Measurements from ENCODE around the gene G3BP2. TPM values are rescaled to one million over a fixed set of nuclear protein-coding genes. Genes with fewer than 3 reads are reported as not detected.

The G3BP2 gene
- total and polyA plus RNA-seq, 7 experiments from 2014 or later, result 115 to 299 (median 164) TPM

DNA sequence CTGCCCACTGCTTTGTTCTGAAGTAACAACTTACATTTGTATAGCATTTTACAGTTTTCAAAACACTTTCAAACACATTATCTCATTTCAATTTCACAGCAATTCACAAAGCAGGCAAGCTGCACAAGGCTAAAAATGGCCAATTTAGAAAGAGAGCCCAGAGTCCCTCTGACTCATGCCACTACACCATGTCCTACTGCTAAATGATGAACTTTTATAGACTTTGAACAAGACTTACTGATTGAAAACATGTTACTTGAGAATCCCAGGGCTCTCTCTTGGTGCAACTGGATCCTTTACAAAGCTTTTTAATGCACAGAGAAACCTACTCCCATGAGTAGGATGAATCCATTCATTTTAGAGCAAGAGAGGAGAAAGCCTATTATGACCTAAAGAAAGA is 5.8 kb upstream of the G3BP2 start:
- Histone ChIP-seq H3K36me3 (ENCODE audit: control insufficient read depth in 2 of 3, insufficient read depth in 3 of 3, low read length in 3 of 3) (no peaks in the 10 kb centered on the region), H3K4me1 (ENCODE audit: control insufficient read depth in 2 of 2, insufficient read depth in 2 of 2, low read length in 2 of 2) (peaks cover 3 to 14% of the 10 kb centered on the region in 2 donors), H3K27me3 (ENCODE audit: control insufficient read depth in 2 of 2, insufficient read depth in 2 of 2, low read length in 2 of 2) (no peaks in the 10 kb centered on the region), H3K27ac (ENCODE audit: low read depth, low read length) (no peak overlapping the region), H3K4me3 (ENCODE audit: low read length) (no peak overlapping the region), H3K9me3 (ENCODE audit: control insufficient read depth in 2 of 3, low read length in 3 of 3) (no peaks in the 10 kb centered on the region)
- POLR2A ChIA-PET, result no interaction called here
- peaks cover 9 to 25% (median 20%) of the 10 kb centered on the region in 7 donors for H3K4me1 Mint-ChIP-seq
- CTCF ChIA-PET, result no interaction called here
- no peak overlapping the region for H3K27ac Mint-ChIP-seq
- no peaks in the 10 kb centered on the region for H3K27me3 Mint-ChIP-seq
- intact Hi-C loops (cut with micrococcal nuclease), result loop anchor here in 1 of 2 donors (10.0 kb wide), 1 partner anchor 1234 kb away; the partner anchor contains the start of gene AREG
- H3K4me3 Mint-ChIP-seq, result no peak overlapping the region
- DNase-seq, result no peak
- ATAC-seq, result no peak
- H3K9me3 Mint-ChIP-seq, result no peaks in the 10 kb centered on the region
- peaks cover 0 to 4% (median 0%) of the 10 kb centered on the region in 5 donors for H3K36me3 Mint-ChIP-seq

DNA sequence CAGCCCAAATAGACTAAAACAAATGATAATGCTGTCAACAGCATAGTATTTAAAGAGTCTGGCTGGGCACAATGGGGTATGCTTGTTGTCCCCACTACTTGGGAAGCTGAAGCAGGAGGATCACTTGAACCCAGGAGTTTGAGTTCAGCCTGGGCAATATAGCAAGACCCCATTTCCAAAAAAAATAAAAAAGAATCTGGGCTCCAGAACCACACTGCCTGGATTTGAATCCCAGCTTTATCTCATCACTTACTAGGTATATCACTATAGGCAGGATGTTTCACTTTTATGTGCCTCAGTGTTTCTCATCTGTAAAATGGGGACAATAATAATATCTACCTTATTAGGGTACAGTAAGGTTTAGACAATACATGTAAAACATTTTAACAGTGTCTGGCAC is 5.3 kb upstream of the G3BP2 start:
- Mint-ChIP-seq H3K36me3 (peaks cover 0 to 4% (median 0%) of the 10 kb centered on the region in 5 donors), H3K27me3 (no peaks in the 10 kb centered on the region), H3K9me3 (peaks cover 0 to 1% (median 0%) of the 10 kb centered on the region in 11 donors), H3K4me3 (no peak overlapping the region), H3K4me1 (peaks cover 13 to 26% (median 21%) of the 10 kb centered on the region in 7 donors), H3K27ac (peak overlapping the region in 1 of 9 donors; percentile 14)
- DNase-seq (no peak), ATAC-seq (no peak)
- H3K27me3 ChIP-seq (ENCODE audit: control insufficient read depth in 2 of 2, insufficient read depth in 2 of 2, low read length in 2 of 2), result no peaks in the 10 kb centered on the region
- ChIA-PET POLR2A (no interaction called here), CTCF (no interaction called here)
- H3K4me1 ChIP-seq (ENCODE audit: control insufficient read depth in 2 of 2, insufficient read depth in 2 of 2, low read length in 2 of 2), result peaks cover 7 to 14% of the 10 kb centered on the region in 2 donors
- no peaks in the 10 kb centered on the region for H3K36me3 ChIP-seq (ENCODE audit: control insufficient read depth in 2 of 3, insufficient read depth in 3 of 3, low read length in 3 of 3)
- no peak overlapping the region for H3K27ac ChIP-seq (ENCODE audit: low read depth, low read length)
- no peak overlapping the region for H3K4me3 ChIP-seq (ENCODE audit: low read length)
- H3K9me3 ChIP-seq (ENCODE audit: control insufficient read depth in 2 of 3, low read length in 3 of 3), result no peaks in the 10 kb centered on the region
- intact Hi-C loops (cut with micrococcal nuclease), result loop anchor here in 1 of 2 donors (10.0 kb wide), 1 partner anchor 1234 kb away; the partner anchor contains the start of gene AREG

DNA sequence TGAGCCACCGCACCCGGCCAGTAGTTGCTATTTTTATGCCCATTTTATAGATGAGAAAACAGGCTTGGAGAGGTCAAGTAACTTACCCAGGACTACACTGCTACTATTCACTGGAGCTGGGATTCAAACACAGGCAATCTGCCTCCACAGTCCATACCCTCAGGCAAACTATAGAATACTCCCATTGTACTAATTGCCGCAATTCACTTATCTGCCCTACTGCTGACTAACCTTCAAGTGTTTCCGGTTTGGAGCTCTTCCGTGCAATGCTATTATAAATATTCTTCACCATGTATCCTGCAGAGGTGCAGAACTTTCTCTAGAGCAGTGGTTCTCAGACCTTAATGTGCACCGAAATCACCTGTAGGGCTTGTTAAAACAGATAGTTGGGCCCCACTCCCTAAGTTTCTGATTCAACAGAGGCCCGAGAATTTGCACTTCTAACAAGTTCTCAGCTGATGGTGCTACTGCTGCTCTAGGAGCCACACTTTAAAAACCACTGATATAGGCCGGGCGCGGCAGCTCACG is 1.9 kb upstream of the G3BP2 start:
- H3K36me3 ChIP-seq (ENCODE audit: control insufficient read depth in 2 of 3, insufficient read depth in 3 of 3, low read length in 3 of 3), result peaks cover 0 to 10% (median 0%) of the 10 kb centered on the region in 3 experiments
- H3K27me3 ChIP-seq (ENCODE audit: control insufficient read depth in 2 of 2, insufficient read depth in 2 of 2, low read length in 2 of 2), result no peaks in the 10 kb centered on the region
- no peak for DNase-seq
- H3K4me1 ChIP-seq (ENCODE audit: control insufficient read depth in 2 of 2, insufficient read depth in 2 of 2, low read length in 2 of 2), result peaks cover 22 to 25% of the 10 kb centered on the region in 2 donors
- no peak overlapping the region for H3K4me3 ChIP-seq (ENCODE audit: low read length)
- H3K4me1 Mint-ChIP-seq, result peaks cover 21 to 30% (median 27%) of the 10 kb centered on the region in 7 donors
- H3K27ac ChIP-seq (ENCODE audit: low read depth, low read length), result no peak overlapping the region
- no peaks in the 10 kb centered on the region for H3K27me3 Mint-ChIP-seq
- H3K9me3 Mint-ChIP-seq, result peaks cover 0 to 7% (median 0%) of the 10 kb centered on the region in 11 donors
- CTCF ChIA-PET, result interaction anchor here (2.3 kb wide), 1 partner anchor 49 kb away, joined by 11 read pairs; the partner anchor contains the start of gene USO1
- peak overlapping the region in 4 of 9 donors; percentile 12 to 64 (median 34) for H3K27ac Mint-ChIP-seq
- intact Hi-C loops (cut with micrococcal nuclease), result loop anchor here in 1 of 2 donors (10.0 kb wide), 1 partner anchor 1230 kb away; the partner anchor contains the start of gene AREG
- no peak overlapping the region for H3K4me3 Mint-ChIP-seq
- peaks cover 0 to 8% (median 0%) of the 10 kb centered on the region in 5 donors for H3K36me3 Mint-ChIP-seq
- no peaks in the 10 kb centered on the region for H3K9me3 ChIP-seq (ENCODE audit: control insufficient read depth in 2 of 3, low read length in 3 of 3)
- POLR2A ChIA-PET, result interaction anchor here (0.5 to 8.1 kb wide), 3 partner anchors 10 to 50 kb away, joined by 3 to 148 read pairs (median 8); partner anchors contain the start of gene USO1
- no peak for ATAC-seq

DNA sequence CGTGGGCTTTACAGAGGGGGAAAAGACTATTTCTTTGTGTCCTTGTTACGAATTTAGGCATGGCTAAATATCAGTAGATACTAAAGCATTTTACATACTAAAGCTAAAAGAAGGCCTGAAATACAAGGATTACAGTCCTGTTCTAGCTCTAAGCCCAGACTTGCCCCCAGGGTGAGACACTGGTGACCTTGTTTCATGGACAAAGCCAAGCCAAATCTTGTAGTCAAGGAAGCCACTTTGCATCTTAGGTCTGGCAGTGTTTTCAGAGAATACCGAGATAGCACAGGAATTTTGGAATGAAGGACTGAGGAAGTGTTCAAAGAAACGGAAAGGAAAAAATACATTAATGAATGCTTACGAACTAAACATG is 733 bp upstream of the G3BP2 start:
- Histone ChIP-seq H3K27ac (ENCODE audit: low read depth, low read length) (peak overlapping the region; percentile 96), H3K9me3 (ENCODE audit: control insufficient read depth in 2 of 3, low read length in 3 of 3) (no peaks in the 10 kb centered on the region), H3K36me3 (ENCODE audit: control insufficient read depth in 2 of 3, insufficient read depth in 3 of 3, low read length in 3 of 3) (peaks cover 0 to 10% (median 0%) of the 10 kb centered on the region in 3 experiments), H3K27me3 (ENCODE audit: control insufficient read depth in 2 of 2, insufficient read depth in 2 of 2, low read length in 2 of 2) (no peaks in the 10 kb centered on the region), H3K4me1 (ENCODE audit: control insufficient read depth in 2 of 2, insufficient read depth in 2 of 2, low read length in 2 of 2) (peaks cover 31 to 36% of the 10 kb centered on the region in 2 donors), H3K4me3 (ENCODE audit: low read length) (peak overlapping the region; percentile 91)
- intact Hi-C loops (cut with micrococcal nuclease), result loop anchor here (1.0 to 10.0 kb wide), 15 partner anchors 9 to 1482 kb away; partner anchors contain the start of genes CDKL2 (in 2 of the 2), NUP54 (in 2 of the 2), RCHY1 (in 2 of the 2) and THAP6 (in 2 of the 2)
- Mint-ChIP-seq H3K9me3 (peaks cover 0 to 7% (median 0%) of the 10 kb centered on the region in 11 donors), H3K36me3 (peaks cover 0 to 8% (median 0%) of the 10 kb centered on the region in 5 donors), H3K27me3 (no peaks in the 10 kb centered on the region), H3K27ac (peak overlapping the region; percentile 92 to 100 (median 99)), H3K4me3 (peak overlapping the region; percentile 96 to 100 (median 98)), H3K4me1 (peaks cover 30 to 40% (median 37%) of the 10 kb centered on the region in 7 donors)
- ChIA-PET POLR2A (interaction anchor here (0.5 to 8.1 kb wide), 15 partner anchors 9 to 84 kb away, joined by 3 to 148 read pairs (median 4); partner anchors contain the start of genes CDKL2 and USO1), CTCF (interaction anchor here (0.7 to 2.3 kb wide), 3 partner anchors 12 to 50 kb away, joined by 3 to 11 read pairs (median 4); partner anchors contain the start of gene USO1)
- ATAC-seq, result no peak
- DNase-seq, result no peak

DNA sequence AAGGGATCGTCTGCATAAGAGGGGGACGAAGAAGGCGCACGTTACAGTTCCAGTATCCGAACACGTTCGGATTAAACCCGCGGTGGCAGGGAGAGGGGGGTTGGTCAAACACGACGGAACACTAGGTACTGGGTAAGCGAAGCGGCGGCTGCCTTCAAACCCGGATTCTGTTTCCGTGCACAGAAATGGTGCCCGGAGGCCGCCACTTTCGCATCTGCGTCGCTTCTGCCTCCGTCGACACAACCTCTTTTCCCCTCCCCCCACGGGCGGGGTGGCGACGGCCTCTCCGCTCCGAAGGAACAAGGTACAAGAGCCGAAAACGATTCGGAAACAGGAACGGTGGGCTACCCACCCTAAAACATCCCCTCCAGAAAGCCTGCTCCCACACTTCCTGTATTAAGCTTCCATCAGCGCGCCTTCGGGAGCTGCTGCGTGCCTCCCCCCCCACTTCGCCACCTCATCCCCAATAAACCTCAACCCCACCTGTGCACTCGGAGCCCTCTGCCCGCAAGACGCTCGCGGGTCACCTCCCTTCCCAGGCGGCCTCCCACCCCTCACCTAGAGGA is 667 bp downstream of the G3BP2 start:
- Mint-ChIP-seq H3K9me3 (peaks cover 0 to 7% (median 0%) of the 10 kb centered on the region in 11 donors), H3K27ac (peak overlapping the region; percentile 92 to 100 (median 99)), H3K4me3 (peak overlapping the region; percentile 96 to 100 (median 98)), H3K4me1 (peaks cover 42 to 54% (median 51%) of the 10 kb centered on the region in 7 donors), H3K36me3 (peaks cover 0 to 8% (median 0%) of the 10 kb centered on the region in 5 donors), H3K27me3 (no peaks in the 10 kb centered on the region)
- Histone ChIP-seq H3K36me3 (ENCODE audit: control insufficient read depth in 2 of 3, insufficient read depth in 3 of 3, low read length in 3 of 3) (peaks cover 0 to 10% (median 0%) of the 10 kb centered on the region in 3 experiments), H3K4me1 (ENCODE audit: control insufficient read depth in 2 of 2, insufficient read depth in 2 of 2, low read length in 2 of 2) (peaks cover 45 to 47% of the 10 kb centered on the region in 2 donors), H3K9me3 (ENCODE audit: control insufficient read depth in 2 of 3, low read length in 3 of 3) (no peaks in the 10 kb centered on the region), H3K4me3 (ENCODE audit: low read length) (peak overlapping the region; percentile 91), H3K27ac (ENCODE audit: low read depth, low read length) (peak overlapping the region; percentile 96), H3K27me3 (ENCODE audit: control insufficient read depth in 2 of 2, insufficient read depth in 2 of 2, low read length in 2 of 2) (no peaks in the 10 kb centered on the region)
- ChIA-PET CTCF (interaction anchor here (2.1 kb wide), 1 partner anchor 51 kb away, joined by 8 read pairs; the partner anchor contains the start of gene USO1), POLR2A (interaction anchor here (0.7 to 8.1 kb wide), 13 partner anchors 10 to 268 kb away, joined by 3 to 148 read pairs (median 4); partner anchors contain the start of genes RCHY1, THAP6 and USO1)
- ATAC-seq (peak; percentile 33), DNase-seq (peak; percentile 67 to 87 (median 82))
- intact Hi-C loops (cut with micrococcal nuclease), result loop anchor here (1.0 to 10.0 kb wide), 15 partner anchors 11 to 1484 kb away; partner anchors contain the start of genes CDKL2 (in 2 of the 2), NUP54 (in 2 of the 2), RCHY1 (in 2 of the 2) and THAP6 (in 2 of the 2)

DNA sequence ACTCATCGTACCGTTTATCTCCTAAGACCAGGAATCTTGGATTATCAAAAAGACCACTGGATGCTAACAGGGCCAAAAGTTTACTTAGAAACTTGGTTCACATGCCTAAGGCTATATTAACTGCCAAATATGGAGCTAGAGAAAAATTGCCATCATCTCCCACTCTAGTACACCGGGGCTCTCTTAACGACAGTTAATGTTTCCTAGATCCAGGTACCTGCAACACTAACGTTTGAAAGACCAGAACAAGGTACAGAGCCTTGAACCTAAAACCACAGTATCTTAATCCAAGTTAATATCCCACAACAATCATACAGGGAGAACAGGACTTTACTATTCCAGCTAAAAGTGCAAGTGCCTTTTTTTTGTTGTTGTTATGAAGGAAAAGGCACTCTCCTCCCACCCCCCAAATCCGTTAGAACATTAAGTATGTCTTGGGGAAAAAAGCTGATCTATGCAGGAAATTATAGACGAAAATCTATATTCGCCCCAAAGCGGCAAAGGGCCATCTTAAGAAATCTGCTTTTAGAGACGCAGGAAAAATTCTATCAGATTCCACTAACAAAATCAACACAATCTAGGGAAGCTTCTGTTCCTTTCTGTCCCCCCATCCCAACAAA is 1.3 kb downstream of the G3BP2 start:
- CTCF ChIA-PET, result interaction anchor here (0.6 to 2.1 kb wide), 2 partner anchors 52 to 58 kb away, joined by 3 to 8 read pairs; partner anchors contain the start of gene USO1
- POLR2A ChIA-PET, result interaction anchor here (0.7 to 8.1 kb wide), 13 partner anchors 9 to 158 kb away, joined by 3 to 148 read pairs (median 3); partner anchors contain the start of genes RCHY1, THAP6 and USO1
- no peaks in the 10 kb centered on the region for H3K27me3 Mint-ChIP-seq

More for the DNA sequence above, 1.3 kb downstream of the G3BP2 start:
- Histone ChIP-seq H3K27me3 (ENCODE audit: control insufficient read depth in 2 of 2, insufficient read depth in 2 of 2, low read length in 2 of 2) (no peaks in the 10 kb centered on the region), H3K27ac (ENCODE audit: low read depth, low read length) (peak overlapping the region; percentile 96), H3K4me3 (ENCODE audit: low read length) (peak overlapping the region; percentile 91), H3K36me3 (ENCODE audit: control insufficient read depth in 2 of 3, insufficient read depth in 3 of 3, low read length in 3 of 3) (peaks cover 0 to 10% (median 0%) of the 10 kb centered on the region in 3 experiments), H3K9me3 (ENCODE audit: control insufficient read depth in 2 of 3, low read length in 3 of 3) (no peaks in the 10 kb centered on the region), H3K4me1 (ENCODE audit: control insufficient read depth in 2 of 2, insufficient read depth in 2 of 2, low read length in 2 of 2) (peaks cover 50% of the 10 kb centered on the region in 2 donors)
- ATAC-seq (no peak), DNase-seq (peak in 1 of 9 donors; percentile 16)
- H3K36me3 Mint-ChIP-seq, result peaks cover 0 to 10% (median 0%) of the 10 kb centered on the region in 5 donors
- H3K9me3 Mint-ChIP-seq, result peaks cover 0 to 7% (median 0%) of the 10 kb centered on the region in 11 donors
- peak overlapping the region; percentile 92 to 100 (median 99) for H3K27ac Mint-ChIP-seq
- intact Hi-C loops (cut with micrococcal nuclease), result loop anchor here in 1 of 2 donors (5.0 to 10.0 kb wide), 2 partner anchors 540 to 1227 kb away; partner anchors contain the start of genes AREG and SCARB2
- H3K4me1 Mint-ChIP-seq, result peaks cover 47 to 61% (median 58%) of the 10 kb centered on the region in 7 donors
- H3K4me3 Mint-ChIP-seq, result peak overlapping the region; percentile 96 to 100 (median 98)
